Lung microvascular endothelial cell (primary cell): ENCODE measurements around the gene HOXD8. TPM values are rescaled to one million over a fixed set of nuclear protein-coding genes. Genes with fewer than 3 reads are reported as not detected.

Experiments
- DNase-seq, 2 donors: peaks; one replicate each; pipeline versions ENCODE4 v3.0.0 to v3.0.0-alpha.2; 2010; ENCODE audit warnings: low read depth in 2 of 2
- total RNA-seq: library from RNA; depleted of rRNA; stranded (reverse); fragments of >200 nt; gene quantifications from 2 replicates; pipeline ENCODE4 v1.2.1, GENCODE V29; 2014

The HOXD8 gene
- 15.5 and 27.4 TPM in 2 replicates for total RNA-seq

GRCh38 chr2:176128982-176129796, at the start of gene HOXD8:
HOXD8 (plus strand) TSS chr2:176129705; CDS start chr2:176130367, 662 bp downstream.
- peak; percentile 64 to 98 for DNase-seq

DNA sequence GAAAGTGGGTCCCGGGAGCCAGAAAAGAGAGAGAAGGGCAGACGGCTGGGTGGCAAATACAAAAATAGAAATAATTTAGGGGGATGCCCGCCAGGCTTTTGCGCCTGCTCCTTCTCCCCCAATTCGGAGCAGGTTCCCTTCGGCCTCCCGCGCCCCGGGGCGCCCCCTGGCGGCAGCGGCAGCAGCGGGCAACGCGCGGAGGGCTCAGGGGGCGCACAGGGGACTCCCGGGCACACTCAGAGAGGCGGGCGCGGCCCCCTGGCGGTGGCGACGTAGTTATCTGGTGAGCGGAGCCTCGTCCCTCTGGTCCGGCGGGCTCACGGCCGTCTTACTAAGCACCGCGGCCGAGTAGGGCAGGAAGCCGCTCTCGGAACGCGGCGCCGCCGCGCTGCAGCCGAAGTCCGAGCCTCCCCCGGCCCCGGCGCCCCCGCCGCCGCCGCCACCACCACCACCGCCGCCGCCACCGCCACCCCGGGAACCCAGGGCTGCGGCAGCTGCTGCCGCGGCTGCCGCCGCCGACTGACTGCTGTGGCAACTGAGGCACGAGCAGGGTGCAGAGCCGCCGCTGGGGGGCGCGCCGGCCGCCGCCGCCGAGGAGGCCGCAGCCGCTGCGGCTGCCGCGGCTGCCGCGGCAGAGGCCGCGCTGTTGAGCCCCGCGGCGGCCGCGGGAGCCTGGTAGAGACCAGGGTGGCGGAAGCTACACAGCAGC, 49.5 kb upstream of the HOXD8 start:
- DNase-seq: peak; percentile 44 to 60

DNA sequence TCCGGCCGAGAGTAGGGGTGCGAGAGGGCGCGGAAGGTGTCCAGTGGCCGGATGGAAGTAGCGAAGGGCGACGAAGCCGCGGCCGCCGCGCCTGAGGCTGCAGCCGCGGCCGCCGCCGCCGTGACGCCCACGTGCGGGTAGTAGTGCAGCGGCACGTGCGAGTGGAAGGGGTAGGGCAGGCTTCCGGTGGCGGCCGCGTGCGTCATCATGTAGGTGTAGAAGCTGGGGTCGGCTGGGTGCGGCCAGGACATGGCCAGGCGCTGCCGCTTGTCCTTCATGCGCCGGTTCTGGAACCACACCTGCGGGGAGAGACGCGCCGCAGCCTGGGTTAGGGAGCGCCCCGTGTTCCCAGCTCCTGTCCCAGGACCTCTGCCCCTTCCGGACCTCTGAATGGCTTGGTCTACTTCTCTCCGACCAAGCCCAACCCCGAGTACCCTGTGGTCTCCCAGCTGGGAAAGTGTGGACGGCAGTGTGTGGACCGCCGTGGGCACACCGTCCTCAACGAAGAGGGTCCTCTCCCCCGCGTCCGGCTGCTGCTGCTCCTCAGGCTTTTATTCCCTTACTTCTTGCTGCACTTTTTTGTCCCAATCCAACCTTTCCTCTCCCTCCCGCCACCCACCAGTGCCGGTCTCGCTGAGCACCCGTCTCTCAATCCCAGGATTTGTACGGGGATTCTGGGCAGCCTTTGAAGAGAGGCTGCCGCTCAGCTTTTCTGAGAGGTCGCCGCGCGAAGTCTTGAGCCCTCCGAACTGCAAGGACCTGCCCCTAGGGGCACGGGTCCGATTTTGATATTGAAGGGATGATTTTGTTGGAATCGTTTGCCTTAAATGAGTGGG, 48.7 kb upstream of the HOXD8 start:
- DNase-seq: no peak

GRCh38 chr2:176081376-176081836, 48.1 kb upstream of the HOXD8 start:
- no peak for DNase-seq

GRCh38 chr2:176081837-176082524, 47.5 kb upstream of the HOXD8 start:
- no peak for DNase-seq

GRCh38 chr2:176082525-176082823, 47.0 kb upstream of the HOXD8 start:
- no peak for DNase-seq

DNA sequence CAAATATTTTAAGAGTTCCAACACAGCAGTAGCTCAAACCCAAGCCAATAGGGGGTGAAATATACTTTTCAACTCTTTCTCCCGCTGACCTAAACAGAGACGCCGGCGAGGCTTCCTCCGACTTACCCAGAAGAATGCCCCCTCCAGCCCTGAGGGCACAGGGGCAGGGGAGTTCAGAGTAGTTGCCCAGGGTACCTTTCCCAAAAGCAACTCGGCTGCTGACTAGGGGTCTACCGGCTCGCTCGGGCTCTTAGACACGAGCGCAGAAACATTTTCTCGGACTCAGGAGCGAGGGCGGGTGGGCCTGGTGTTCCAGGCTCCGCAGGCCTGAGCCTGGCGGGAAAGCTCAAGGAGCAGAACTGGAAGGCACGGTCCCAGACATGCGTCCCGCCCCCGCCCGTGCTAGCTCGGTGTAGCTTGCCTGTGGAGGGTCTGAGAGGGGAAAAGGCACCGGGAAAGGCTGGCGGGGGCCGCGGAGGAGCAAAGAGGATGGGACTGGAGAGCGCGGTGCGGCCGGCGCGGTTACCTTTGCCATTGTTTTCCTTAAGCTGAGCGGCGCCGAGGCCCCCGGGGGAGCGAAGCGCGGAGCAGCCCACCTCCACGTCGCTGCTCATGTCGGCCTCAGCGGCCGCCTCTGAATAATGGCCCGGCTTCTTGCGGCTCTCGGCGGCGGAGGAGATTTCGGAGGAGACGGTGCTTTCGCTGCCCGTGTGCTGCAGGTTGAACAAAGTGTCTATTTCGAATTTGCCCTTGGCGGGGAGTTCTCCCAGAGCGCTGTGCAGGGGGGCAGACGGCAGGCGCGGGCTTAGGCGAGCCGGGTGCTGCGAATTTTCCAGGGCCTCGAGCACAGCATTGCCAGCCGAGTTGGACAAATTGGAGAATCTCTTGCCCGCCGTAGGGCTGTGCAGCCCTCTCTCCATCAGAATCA, 46.4 kb upstream of the HOXD8 start:
- DNase-seq: no peak

- DNase-seq: no peak
Measured at GRCh38 chr2:176083796-176084261, 45.7 kb upstream of the HOXD8 start, which contains the start of gene EVX2. EVX2 (minus strand) TSS chr2:176083962; CDS start chr2:176083776, 186 bp downstream.

DNA sequence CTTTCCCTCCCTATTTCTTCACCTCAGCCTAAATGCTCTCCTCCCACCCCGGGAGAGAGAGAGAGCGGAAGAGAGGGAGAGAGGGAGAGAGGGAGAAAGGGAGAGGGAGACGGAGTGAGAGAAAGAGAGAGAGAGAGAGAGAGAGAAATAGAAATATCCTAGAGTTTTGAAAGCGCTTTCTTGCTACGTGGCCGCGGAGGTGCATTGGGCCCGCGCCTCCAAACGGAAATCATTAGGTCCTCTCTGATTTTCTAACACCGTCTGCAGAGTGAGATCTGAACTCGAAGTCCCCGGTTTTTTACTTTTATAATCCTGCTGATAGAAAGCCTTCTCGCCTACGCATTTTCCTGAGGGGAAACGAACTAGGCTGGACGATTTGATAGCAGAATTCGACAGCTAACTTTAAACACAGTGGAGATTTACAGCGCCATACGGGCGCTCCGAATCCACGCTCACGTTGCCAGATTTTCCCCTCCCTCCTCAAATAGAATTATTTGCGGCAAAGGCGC, 44.8 kb upstream of the HOXD8 start:
- DNase-seq: no peak

GRCh38 chr2:176085120-176085788, 44.3 kb upstream of the HOXD8 start:
- no peak for DNase-seq

- DNase-seq: peak; percentile 54 to 60
Measured at GRCh38 chr2:176085861-176086771, 43.4 kb upstream of the HOXD8 start.

GRCh38 chr2:176087330-176088047, 42.0 kb upstream of the HOXD8 start:
- no peak for DNase-seq

DNA sequence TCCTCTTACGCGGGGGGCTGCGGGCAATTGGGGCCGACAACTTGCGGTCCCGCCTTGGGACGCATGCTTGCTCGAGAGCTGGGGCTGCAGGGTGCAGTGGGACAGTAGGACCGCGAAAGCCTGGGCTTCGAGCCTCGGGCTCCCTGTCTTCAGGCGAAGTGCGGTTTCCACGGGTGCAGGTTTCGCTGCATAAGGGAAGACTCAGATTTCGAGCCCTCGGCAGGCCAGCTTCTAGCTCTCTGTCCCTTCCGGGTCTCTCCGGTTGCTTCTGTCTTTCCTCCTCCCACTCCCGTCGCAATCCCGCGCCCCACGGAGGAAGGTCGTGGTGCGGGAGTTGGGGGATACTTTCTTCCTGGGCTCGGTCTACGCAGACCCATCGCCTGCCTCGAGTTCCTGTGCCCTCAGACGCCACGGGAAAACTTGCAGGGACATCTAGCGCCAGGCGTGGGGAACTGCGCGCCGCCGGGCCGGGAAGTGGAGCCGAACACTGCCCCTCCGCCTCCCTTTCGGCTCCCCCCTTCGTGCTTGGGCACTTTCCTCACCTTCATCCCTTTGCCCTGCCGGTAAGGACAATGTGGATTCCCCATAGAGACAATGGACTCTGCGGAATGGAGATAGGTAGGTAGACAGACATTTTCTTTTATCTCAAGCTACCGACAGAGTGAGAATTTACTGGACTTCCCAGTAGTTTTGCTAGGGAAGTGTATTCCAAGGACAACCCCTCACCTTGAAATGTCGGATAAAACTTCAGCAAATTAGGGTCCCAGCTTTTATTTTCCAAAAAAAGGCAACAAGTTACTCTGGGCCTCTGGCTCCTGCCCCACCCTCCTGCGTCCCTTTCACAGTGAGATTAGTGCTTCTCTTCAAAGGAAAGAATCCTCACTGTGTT, 41.2 kb upstream of the HOXD8 start:
- DNase-seq: peak; percentile 54 to 64

- DNase-seq: no peak
Measured at GRCh38 chr2:176088937-176089842, 40.3 kb upstream of the HOXD8 start.

DNA sequence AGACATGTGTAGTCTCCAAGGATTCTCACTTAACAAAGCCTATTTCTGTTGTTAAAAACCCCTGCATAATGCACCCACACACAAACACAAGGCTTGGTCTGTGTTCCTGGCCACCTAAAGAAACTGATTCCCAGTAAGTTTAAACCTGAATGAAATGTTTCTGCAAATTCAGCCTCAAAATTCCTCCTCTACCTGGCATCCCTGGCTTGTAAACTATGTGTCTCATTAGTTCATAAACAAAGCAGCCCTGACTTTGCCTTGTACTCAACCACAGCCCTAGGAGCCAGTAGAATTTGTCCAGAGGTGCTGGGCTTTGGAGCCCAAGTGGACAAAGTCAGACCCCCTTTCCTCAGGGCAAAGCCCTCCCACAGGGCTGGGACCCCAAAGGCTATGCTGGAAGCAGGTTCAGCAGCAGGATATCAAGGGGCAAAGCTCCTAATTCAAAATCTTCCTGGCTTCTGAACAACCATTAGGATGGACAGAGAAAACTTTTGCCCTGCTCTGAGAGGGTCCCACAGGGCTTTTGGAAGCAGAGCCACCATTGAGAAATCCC, 39.6 kb upstream of the HOXD8 start:
- no peak for DNase-seq
